ENCODE data around the gene TAF3.
"Not testable (repeated sequence)": the region's sequence is repeated elsewhere in the genome, so short reads cannot be mapped to it uniquely, and the experiment has no call there.

TAF3 gene

GRCh38 chr10:7818295-7819120 is at the start of gene TAF3:
Gene TAF3, plus strand, starts transcription at chr10:7818505. Its CDS starts 205 bp downstream, at chr10:7818710.
- Mint-ChIP-seq H3K4me1 (peaks cover 43% of the 10 kb centered on the region), H3K27ac (ENCODE audit: low read depth) (peak within 1 kb of the TSS; percentile 96), H3K4me3 (peak within 1 kb of the TSS; percentile 96), H3K27me3 (no peaks in the 10 kb centered on the region), H3K36me3 (ENCODE audit: insufficient read depth) (peaks cover 20% of the 10 kb centered on the region), H3K9me3 (no peaks in the 10 kb centered on the region)
- DNase-seq (ENCODE audit: low spot score in 2 of 2) (peak; percentile 84 to 87), ATAC-seq (replicated peaks; ENCODE audit: extremely low read depth, poor library complexity, severe bottlenecking) (peak; percentile 87)

GRCh38 chr10:7773845-7774801 is 44.2 kb upstream of the TAF3 start:
- no peaks in the 10 kb centered on the region for H3K9me3 Mint-ChIP-seq
- DNase-seq (ENCODE audit: low spot score in 2 of 2) (no peak), ATAC-seq (replicated peaks; ENCODE audit: extremely low read depth, poor library complexity, severe bottlenecking) (no peak)
- no peaks in the 10 kb centered on the region for H3K27me3 Mint-ChIP-seq
- H3K4me3 Mint-ChIP-seq: no peak overlapping the region
- no peaks in the 10 kb centered on the region for H3K4me1 Mint-ChIP-seq
- no peak overlapping the region for H3K27ac Mint-ChIP-seq (ENCODE audit: low read depth)
- peaks cover 56% of the 10 kb centered on the region for H3K36me3 Mint-ChIP-seq (ENCODE audit: insufficient read depth)

GRCh38 chr10:7776777-7777176 is 41.5 kb upstream of the TAF3 start:
- Mint-ChIP-seq H3K4me3 (no peak overlapping the region), H3K4me1 (peaks cover 7% of the 10 kb centered on the region), H3K27ac (ENCODE audit: low read depth) (no peak overlapping the region), H3K36me3 (ENCODE audit: insufficient read depth) (peaks cover 60% of the 10 kb centered on the region), H3K9me3 (no peaks in the 10 kb centered on the region), H3K27me3 (no peaks in the 10 kb centered on the region)
- DNase-seq (ENCODE audit: low spot score in 2 of 2) (no peak), ATAC-seq (replicated peaks; ENCODE audit: extremely low read depth, poor library complexity, severe bottlenecking) (no peak)

GRCh38 chr10:7782194-7782593 is 36.1 kb upstream of the TAF3 start:
- Mint-ChIP-seq H3K4me1 (peaks cover 28% of the 10 kb centered on the region), H3K36me3 (ENCODE audit: insufficient read depth) (peaks cover 39% of the 10 kb centered on the region)
- not testable (repeated sequence) for H3K27me3 Mint-ChIP-seq; H3K27ac Mint-ChIP-seq (ENCODE audit: low read depth); ATAC-seq (replicated peaks; ENCODE audit: extremely low read depth, poor library complexity, severe bottlenecking); DNase-seq (ENCODE audit: low spot score in 2 of 2); H3K4me3 Mint-ChIP-seq; H3K9me3 Mint-ChIP-seq

GRCh38 chr10:7786430-7786829 is 31.9 kb upstream of the TAF3 start:
- H3K27me3 Mint-ChIP-seq: no peaks in the 10 kb centered on the region
- peaks cover 49% of the 10 kb centered on the region for H3K4me1 Mint-ChIP-seq
- H3K27ac Mint-ChIP-seq (ENCODE audit: low read depth): no peak overlapping the region
- ATAC-seq (replicated peaks; ENCODE audit: extremely low read depth, poor library complexity, severe bottlenecking): no peak
- peaks cover 17% of the 10 kb centered on the region for H3K36me3 Mint-ChIP-seq (ENCODE audit: insufficient read depth)
- H3K4me3 Mint-ChIP-seq: no peak overlapping the region
- no peak for DNase-seq (ENCODE audit: low spot score in 2 of 2)
- no peaks in the 10 kb centered on the region for H3K9me3 Mint-ChIP-seq

- Mint-ChIP-seq H3K9me3 (no peaks in the 10 kb centered on the region), H3K4me1 (peaks cover 57% of the 10 kb centered on the region), H3K4me3 (no peak overlapping the region), H3K36me3 (ENCODE audit: insufficient read depth) (peaks cover 15% of the 10 kb centered on the region), H3K27me3 (no peaks in the 10 kb centered on the region), H3K27ac (ENCODE audit: low read depth) (no peak overlapping the region)
- no peak for ATAC-seq (replicated peaks; ENCODE audit: extremely low read depth, poor library complexity, severe bottlenecking)
- DNase-seq (ENCODE audit: low spot score in 2 of 2): no peak
Observed at GRCh38 chr10:7787150-7787856, 31.0 kb upstream of the TAF3 start.

GRCh38 chr10:7787857-7788638 is 30.3 kb upstream of the TAF3 start, which contains the start of the genes ATP5F1C and KIN:
Gene ATP5F1C, plus strand, starts transcription at chr10:7788177. Its CDS starts 31 bp downstream, at chr10:7788208.
Gene KIN, minus strand, starts transcription at chr10:7787993. Its CDS starts 60 bp downstream, at chr10:7787933.
- ATAC-seq (replicated peaks; ENCODE audit: extremely low read depth, poor library complexity, severe bottlenecking) (peak; percentile 92), DNase-seq (ENCODE audit: low spot score in 2 of 2) (peak; percentile 95 to 96)
- Mint-ChIP-seq H3K4me1 (peaks cover 63% of the 10 kb centered on the region), H3K27ac (ENCODE audit: low read depth) (no peak within 1 kb of the TSS), H3K27me3 (no peaks in the 10 kb centered on the region), H3K4me3 (no peak within 1 kb of the TSS), H3K36me3 (ENCODE audit: insufficient read depth) (peaks cover 14% of the 10 kb centered on the region), H3K9me3 (no peaks in the 10 kb centered on the region)

GRCh38 chr10:7788639-7789286 is 29.5 kb upstream of the TAF3 start:
- H3K4me3 Mint-ChIP-seq: no peak overlapping the region
- H3K27ac Mint-ChIP-seq (ENCODE audit: low read depth): no peak overlapping the region
- H3K4me1 Mint-ChIP-seq: peaks cover 63% of the 10 kb centered on the region
- peaks cover 14% of the 10 kb centered on the region for H3K36me3 Mint-ChIP-seq (ENCODE audit: insufficient read depth)
- no peaks in the 10 kb centered on the region for H3K27me3 Mint-ChIP-seq
- DNase-seq (ENCODE audit: low spot score in 2 of 2) (peak in 1 of 2 donors; percentile 16), ATAC-seq (replicated peaks; ENCODE audit: extremely low read depth, poor library complexity, severe bottlenecking) (peak; percentile 30)
- no peaks in the 10 kb centered on the region for H3K9me3 Mint-ChIP-seq

GRCh38 chr10:7789390-7789789 is 28.9 kb upstream of the TAF3 start:
- no peak for DNase-seq (ENCODE audit: low spot score in 2 of 2)
- Mint-ChIP-seq H3K27ac (ENCODE audit: low read depth) (no peak overlapping the region), H3K4me3 (no peak overlapping the region), H3K27me3 (no peaks in the 10 kb centered on the region), H3K4me1 (peaks cover 67% of the 10 kb centered on the region), H3K36me3 (ENCODE audit: insufficient read depth) (peaks cover 14% of the 10 kb centered on the region), H3K9me3 (no peaks in the 10 kb centered on the region)
- ATAC-seq (replicated peaks; ENCODE audit: extremely low read depth, poor library complexity, severe bottlenecking): no peak

- Mint-ChIP-seq H3K36me3 (ENCODE audit: insufficient read depth) (peaks cover 31% of the 10 kb centered on the region), H3K27me3 (no peaks in the 10 kb centered on the region), H3K27ac (ENCODE audit: low read depth) (no peak overlapping the region), H3K4me1 (peaks cover 77% of the 10 kb centered on the region), H3K9me3 (no peaks in the 10 kb centered on the region), H3K4me3 (no peak overlapping the region)
- DNase-seq (ENCODE audit: low spot score in 2 of 2) (no peak), ATAC-seq (replicated peaks; ENCODE audit: extremely low read depth, poor library complexity, severe bottlenecking) (no peak)
Observed at GRCh38 chr10:7792541-7792940, 25.8 kb upstream of the TAF3 start.

GRCh38 chr10:7794251-7795026 is 23.9 kb upstream of the TAF3 start:
- Mint-ChIP-seq H3K4me3 (no peak overlapping the region), H3K4me1 (peaks cover 68% of the 10 kb centered on the region), H3K9me3 (no peaks in the 10 kb centered on the region), H3K27ac (ENCODE audit: low read depth) (peak overlapping the region; percentile 53), H3K27me3 (no peaks in the 10 kb centered on the region), H3K36me3 (ENCODE audit: insufficient read depth) (peaks cover 44% of the 10 kb centered on the region)
- ATAC-seq (replicated peaks; ENCODE audit: extremely low read depth, poor library complexity, severe bottlenecking) (no peak), DNase-seq (ENCODE audit: low spot score in 2 of 2) (no peak)
